EH (cell line): ENCODE data around the gene TBL1XR1.
"Not testable (repeated sequence)": the region's sequence is repeated elsewhere in the genome, so short reads cannot be mapped to it uniquely, and the experiment has no call there.

Experiments used
- DNase-seq: peaks from one replicate; pipeline ENCODE4 v3.0.0-alpha.2; 2015; ENCODE audit warnings: low read depth

Gene TBL1XR1

DNA sequence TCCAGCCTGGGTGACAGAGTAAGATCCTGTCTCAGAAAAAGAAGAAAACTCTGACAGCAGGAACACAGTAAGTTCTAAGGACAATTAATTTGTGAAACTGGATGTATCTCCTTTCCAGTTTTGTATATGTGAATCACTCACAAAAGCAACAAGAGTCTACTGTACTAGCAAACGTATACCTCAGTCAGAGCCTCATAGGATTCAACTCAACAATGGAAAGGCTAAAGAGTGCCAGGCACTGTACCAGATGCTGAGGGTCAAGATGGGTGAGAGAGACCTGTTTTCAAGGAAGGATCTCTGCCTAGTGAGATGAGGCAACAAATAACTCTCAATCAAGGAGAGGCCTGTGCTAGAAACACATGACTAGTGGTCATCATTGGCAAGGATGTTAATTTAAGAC is 14.9 kb downstream of the TBL1XR1 start:
- no peak for DNase-seq

DNA sequence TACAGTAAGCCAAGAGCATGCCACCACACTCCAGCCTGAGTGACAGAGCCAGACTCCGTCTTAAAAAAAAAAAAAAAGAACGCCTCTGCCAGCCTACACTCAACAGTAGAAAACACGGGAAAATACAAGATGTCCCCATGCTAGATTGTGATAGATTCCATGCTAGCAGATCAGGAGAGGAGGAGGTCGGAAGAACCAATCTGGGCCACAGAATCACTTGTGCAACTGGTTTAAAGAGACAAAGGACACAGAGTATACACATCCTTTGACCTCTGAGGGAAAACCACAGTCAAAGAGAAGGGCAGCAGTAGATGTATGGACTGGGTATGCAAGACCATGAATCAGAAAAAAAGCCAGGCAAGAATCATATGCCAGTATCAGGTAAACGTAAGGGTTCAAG is 15.9 kb downstream of the TBL1XR1 start:
- no peak for DNase-seq

DNA sequence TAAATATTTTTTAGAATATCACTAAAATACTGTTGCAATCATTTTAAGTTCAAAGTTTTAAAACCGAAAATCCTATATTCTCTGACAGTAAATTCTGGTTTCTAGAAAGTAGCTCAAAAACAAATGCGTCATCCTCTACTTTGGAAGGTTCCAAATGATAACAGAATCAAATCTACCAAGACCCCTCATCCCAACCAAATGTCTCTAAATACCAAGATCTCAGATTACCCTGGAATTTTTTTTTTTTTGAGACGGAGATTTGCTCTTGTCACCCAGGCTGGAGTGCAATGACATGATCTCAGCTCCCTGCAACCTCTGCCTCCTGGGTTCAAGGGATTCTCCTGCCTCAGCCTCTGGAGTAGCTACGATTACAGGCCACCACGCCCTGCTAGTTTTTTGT is 16.8 kb downstream of the TBL1XR1 start:
- DNase-seq: no peak

DNA sequence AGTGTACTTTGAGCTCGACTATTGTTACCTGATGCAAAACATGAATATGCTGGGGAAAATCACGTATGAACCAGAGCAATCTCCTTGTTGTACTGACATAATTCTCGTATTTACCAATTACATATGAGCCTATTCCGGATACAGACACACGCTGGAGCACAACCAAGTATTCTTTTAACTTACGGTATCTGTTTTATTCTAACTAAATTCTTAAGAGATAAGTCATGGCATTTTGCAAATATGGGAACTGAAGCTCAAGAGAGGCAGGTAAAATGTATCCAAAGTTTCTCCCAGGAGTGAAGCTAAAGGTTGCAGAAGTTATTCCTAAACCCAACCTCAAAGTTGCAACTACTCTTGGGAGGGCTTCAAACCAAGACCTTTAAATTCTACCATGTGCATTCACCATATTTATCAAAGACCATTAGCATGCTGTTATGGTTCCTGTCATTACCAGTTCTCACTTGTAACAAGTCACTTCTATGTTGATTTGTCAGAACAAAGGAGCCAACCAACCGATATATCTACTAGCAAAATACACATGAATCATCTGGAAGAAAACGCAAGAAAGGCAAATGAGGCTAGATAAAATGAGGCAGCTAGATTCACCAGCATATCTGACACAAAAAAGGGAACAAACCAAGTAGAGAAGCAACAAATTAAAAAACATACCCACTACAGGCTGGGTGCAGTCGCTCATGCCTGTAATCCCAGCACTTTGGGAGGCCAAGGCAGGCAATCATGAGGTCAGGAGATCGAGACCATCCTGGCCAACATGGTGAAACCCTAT is 17.8 kb downstream of the TBL1XR1 start:
- no peak for DNase-seq

DNA sequence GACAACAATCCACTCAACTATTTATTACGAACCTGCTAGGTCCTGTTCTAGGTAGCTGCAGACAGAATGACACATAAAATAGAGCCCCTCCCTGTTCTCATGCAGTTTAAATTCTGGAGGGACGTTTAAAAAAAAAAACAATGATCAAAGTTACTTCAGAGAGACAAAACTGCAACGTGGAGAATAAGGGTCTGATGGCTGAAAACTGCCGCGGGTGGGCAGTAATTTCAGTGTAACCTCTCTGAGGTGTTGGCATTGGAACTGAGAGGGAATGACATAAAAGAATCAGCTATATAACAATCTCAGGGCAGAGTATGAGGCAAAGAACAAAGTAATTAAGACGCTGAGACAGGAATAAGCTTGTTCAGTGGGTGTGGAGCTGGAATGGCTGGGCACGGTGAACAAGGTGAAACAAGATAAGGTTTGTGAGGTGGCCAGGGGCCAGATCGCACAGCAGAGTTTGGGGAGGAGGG is 19.5 kb downstream of the TBL1XR1 start:
- no peak for DNase-seq

DNA sequence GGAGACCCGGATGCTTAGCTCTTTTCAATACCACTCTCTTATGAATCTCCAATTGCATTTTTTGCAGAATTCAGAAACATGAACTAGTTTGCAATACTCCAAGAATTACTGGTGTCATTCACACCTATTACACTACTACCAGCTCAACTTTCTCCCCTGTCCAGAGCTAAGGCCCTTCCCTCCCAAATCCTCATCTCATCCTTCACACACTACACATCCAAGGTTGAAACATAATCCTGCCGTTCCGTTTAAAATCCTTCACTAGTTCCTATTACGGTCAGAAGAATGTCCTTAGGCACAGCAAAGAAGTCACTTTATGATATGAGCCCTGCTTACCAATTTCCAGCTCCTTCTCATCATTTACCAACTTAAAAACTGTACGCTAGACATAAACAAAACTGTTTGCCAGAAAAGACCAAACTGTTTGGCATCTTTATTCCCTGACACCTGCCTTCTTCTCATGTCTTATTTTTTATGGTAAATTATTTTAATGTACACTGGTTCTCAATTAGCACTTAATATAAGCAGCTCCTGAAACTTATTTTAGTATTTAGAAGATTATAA is 22.6 kb downstream of the TBL1XR1 start:
- no peak for DNase-seq

DNA sequence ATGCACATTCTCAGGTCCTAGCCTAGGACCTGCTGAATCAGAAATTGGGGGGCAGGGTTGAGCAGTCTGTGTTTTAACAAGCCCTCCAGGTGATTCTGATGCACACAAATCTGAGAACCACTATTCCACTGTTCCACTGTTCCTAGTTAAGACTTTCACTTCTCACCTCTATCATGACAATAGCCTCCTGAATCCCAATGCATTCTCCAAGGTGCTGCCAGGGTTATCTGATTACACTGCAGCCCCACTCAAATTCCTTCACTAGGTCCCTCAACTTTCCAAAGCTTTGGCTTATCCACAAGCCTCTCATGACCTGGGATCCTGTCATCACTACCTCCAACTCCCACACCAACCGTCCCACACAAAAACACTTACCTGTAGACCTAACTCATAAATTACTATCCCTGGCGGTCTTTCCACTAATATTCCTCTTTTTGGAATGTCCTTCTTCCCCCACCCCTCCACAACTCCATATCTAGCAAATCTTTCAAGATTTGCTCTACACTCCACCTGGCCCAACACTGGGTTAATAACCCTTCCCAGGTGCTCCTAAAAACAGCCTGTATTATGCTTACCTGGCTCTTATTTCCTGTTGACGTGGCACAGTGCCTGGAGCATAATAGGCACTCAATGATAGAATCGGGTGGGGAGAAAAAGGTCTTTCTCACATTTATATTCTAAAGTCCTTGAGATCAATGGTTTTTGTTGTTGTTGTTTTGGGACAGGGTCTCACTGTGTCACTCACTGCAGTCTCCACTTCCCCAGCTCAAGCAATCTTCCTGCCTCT is 27.2 kb downstream of the TBL1XR1 start:
- DNase-seq: no peak

DNA sequence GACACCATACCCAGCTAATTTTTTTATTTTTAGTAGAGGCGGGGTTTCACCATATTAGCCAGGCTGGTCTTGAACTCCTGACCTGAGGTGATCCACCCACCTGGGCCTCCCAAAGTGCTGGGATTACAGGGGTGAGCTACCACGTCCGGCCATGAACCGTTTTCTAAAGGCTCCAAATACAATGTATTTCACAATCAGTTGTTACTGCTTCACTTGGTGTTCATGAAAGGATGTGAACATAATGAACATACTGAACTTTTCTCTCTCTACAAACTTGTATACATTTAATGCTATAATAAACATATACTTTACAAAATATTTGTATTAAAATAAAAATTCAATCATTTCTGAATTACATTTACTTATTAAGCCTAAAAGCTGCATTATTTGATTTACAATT is 28.9 kb downstream of the TBL1XR1 start:
- no peak for DNase-seq

DNA sequence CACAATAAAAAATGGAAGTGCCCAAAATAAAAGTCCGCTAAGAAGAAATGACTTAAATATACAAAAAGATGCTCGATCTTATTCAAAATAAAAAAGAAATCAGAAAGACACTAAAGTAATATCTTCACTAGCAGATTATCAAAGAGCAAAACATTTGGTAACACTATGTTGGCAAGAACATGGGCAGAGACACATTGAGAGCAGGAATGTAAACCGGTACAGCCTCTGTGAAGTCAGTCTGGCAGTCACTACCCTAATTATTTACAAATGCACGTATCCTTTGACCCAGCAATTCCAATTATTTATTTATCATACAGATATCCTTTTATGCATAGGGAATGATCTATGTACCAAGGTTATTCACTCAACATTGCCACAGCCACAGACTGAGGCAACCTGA is 34.5 kb downstream of the TBL1XR1 start:
- DNase-seq: no peak

DNA sequence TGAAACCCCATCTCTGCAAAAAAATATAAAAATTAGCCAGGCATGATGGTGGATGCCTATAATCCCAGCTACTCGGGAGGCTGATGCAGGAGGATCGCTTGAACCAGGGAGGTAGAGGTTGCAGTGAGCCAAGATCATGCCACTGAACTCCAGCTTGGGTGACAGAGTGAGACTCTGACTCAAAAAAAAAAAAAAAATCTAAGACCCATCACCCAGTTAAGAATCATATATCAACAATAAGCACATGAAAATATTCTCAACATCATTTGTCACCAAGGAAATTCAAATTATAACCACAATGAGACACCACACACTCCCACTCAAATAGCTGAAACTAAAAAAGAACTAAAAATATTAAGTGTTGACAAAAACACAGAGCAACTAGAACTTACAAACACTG is 35.7 kb downstream of the TBL1XR1 start:
- DNase-seq: not testable (repeated sequence)

DNA sequence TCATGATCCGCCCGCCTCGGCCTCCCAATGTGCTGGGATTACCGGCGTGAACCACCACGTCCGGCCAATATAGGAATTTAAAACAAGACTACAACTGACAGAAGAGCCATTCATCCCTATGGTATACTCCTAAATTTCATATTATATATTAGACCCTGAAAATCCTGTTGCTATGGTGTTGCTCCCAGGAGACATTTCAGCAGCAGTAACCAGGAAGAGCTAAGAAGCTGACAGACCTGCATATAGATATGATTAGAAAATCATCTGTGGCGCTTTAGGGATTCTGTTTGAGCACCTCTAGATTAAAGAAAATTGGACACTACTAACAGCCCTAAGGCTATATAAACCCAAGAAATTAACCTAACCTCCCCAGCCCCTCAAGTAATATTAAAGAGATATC is 38.8 kb downstream of the TBL1XR1 start:
- DNase-seq: no peak

DNA sequence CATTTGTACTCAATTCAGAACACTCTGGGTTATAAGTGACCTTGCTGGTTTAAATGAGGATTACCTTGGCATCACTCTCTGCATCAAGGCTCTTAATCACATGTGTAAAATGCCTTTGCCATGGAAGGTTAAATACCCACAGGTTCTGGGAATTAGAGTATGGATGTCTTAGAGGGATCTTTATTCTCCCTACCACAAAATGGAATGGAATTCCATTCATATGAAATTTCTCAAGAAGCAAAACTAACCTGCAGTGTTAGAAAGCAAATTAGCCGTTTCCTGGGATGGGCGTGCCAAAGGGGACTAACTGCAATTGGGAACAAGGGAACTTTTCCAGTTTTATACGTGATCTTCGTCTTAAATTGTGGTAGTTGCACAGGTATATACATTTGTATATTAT is 39.8 kb downstream of the TBL1XR1 start:
- DNase-seq: no peak

DNA sequence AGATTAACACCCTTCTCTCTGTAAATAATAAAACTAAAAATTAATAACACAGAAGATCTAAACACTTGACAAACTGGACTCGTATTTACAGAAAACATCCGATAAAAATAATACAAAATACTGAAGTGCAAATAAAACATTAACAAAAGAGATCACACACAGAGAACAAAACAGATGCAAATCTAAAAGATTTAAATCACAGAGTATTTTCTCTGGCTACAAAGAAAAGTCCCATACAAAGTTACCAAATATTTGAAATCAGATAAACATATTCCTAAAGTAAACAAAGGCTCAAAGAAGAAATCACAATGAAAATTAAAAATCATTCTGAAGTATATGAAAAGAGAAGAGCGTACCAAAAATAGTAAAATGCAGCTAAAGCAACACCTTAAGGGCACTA is 42.5 kb downstream of the TBL1XR1 start:
- DNase-seq: no peak

DNA sequence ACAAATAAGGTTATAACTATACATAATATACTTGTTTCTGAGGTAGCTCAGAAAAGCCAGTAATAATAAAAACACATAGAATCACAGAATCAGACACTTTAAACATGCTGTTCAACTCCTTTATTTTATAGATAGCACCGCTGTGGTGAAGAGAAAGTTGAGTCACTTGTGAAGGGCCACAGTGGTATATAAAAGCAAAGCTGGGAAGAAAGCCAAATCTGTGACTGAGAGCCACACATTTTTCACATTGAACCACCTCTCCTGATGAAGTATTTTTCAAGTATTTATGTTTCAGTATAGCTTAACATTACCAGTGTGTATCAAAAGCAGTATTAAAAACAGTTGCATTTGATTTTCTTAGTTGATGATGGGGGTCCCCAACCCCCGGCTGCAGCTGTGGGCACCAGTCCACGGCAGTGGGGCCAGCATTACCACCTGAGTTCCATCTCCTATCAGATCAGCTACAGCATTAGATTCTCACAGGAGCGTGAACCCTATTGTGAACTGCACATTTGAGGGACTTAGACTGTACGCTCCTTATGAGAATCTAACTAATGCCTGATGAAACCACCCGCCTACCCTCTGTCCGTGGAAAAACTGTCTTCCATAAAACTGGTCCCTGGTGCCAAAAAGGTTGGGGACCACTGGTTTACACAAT is 46.2 kb downstream of the TBL1XR1 start:
- DNase-seq: peak; percentile 94

DNA sequence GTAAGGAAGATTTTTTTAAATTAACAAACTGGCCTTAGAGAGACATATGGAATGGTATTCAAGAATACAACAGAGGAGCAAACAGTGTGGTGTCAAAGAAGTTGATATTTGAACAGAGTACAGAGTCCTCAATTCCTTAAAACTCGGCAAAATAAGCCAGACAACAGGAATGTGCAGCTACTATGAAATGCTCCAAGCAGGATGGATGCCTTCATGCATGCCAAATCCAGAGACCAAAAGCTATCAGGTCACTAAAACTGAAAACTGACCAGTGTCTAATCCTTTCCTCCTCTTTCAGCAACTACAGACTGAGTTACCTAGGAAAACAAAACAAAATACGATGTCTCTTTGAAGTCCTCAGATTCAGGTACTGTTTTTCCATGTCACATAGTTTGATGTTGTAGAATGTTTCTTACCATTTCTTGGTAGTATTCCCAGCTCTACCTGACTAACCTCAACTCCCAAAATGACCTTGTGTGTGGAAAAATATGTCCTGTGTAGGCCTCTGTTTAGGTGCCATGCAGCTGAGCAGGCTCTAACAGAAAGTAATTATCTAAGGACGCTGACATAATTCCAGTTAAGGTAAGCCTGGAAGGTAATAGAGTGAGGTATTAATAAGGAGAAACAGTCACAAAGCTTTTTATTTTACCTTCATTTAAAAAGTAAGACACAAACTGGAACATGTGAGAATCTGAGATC is 46.9 kb downstream of the TBL1XR1 start:
- DNase-seq: peak; percentile 51

DNA sequence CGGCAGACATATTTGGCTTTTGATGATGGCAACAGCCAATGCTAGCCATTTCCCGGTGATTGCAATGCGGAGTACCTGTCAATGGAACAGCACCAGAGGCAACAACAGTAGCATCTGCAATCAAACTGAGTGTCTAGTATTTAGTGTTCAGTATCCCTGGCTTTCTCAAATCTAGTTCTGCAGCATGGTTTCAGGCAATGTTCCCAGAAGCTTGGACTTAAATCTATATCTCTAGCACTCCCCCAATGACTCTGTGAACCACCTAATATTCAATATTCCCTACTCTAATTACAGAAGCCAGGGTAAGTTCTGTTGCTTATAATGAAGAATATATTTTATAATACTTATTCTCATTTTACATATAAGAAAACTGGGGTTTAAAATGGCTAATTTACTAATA is 48.2 kb downstream of the TBL1XR1 start:
- DNase-seq: no peak

DNA sequence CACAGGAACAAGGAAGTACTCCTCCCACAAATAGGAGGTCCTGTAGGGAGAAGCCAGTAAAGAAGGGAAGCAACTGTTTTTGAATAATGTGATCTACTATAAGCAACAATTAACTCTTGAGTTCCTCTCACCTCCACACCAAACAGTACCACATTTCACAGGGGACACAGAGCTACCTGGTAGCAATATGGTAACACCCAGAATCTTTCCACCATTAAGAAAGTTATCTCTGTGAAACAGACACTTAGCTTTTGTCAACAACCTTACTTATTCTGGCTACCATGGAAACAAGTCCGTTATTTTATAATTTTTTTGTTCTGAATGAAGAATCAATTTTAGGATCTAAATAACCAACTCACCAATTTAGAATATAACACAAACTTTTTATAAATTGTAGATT is 49.5 kb downstream of the TBL1XR1 start:
- DNase-seq: no peak

DNA sequence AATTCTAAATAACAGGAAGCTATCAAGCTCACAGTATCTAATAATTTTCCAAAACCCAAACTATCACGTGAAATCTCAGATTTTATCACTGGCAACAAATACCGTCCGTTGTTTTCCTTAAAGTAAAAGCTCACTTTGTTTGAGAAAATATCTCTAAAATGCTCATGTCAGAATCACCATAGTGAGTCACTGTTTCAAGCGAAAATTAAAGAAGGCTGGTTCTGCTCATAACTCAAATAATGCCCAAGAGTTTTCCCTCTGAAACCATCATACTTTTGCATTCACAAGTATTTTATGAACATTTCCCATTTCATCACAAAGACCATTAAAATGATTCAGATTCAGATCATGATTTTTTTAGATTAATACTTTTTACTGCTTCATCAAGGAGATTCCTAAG is 50.6 kb downstream of the TBL1XR1 start:
- peak; percentile 70 for DNase-seq

DNA sequence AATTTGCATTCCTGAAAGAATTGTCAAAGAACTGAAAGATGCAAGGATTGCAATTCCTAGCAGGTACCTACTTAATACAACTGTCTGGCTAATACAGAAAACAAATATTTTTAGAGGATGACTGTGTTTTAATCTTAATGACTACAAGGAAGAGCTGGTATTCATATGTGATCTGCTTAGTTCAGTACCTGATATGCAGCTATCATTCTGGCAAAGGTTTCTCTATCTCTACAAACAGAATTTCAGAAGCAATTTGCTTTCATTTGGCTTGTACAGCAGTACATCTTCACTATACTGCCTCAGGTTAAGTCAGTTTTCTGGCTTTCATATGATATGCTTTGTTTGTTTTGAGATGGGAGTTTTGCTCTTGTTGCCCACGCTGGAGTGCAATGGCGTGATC is 51.3 kb downstream of the TBL1XR1 start:
- DNase-seq: no peak

DNA sequence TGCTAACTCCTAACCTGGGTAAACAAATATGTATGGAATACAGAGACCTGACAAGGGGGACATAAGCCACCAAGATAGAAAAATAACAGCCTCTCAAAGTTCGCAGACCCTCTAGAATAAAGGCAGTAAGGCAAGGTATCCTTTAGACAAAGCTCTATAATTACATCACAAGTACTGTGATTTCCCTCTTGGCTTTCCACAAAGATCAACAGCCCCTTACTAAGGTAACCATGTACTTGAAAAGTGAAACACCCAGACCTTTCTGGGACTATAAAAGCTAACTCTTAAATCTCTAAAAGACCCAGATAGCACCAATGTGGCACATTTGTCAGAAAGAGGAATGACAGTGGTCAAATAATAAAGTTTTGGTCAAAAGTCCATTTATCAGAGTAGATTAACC is 51.9 kb downstream of the TBL1XR1 start:
- DNase-seq: no peak

DNA sequence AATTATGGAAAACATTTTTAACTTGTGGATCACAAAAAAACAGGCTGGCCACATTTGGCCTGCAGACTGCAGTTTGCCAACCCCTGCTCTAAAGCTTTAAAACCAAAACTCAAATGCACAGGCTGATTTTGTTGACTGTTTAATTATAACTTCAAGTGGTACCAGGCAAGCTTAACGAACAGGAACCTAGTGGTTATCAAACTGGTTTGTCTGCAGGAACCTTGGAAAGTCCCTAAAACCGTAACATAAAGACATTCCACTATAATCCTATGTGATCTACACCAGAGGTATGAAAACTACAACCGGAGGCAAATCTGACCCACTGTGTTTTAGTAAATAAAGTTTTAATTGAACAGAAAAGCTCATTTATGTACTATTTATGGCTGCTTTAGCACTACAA is 52.4 kb downstream of the TBL1XR1 start:
- no peak for DNase-seq
